Measurements from ENCODE around the gene ITPRID1.
"Not testable (repeated sequence)": the region's sequence is repeated elsewhere in the genome, so short reads cannot be mapped to it uniquely, and the experiment has no call there.

The ITPRID1 gene

GRCh38 chr7:31513790-31514189 is at the start of gene ITPRID1:
Gene ITPRID1, plus strand, starts transcription at chr7:31514090. Its CDS starts 38,935 bp downstream, at chr7:31553025.
- no peaks in the 10 kb centered on the region for H3K36me3 Mint-ChIP-seq (ENCODE audit: low read depth)
- no peaks in the 10 kb centered on the region for H3K4me1 Mint-ChIP-seq
- DNase-seq: no peak
- no peaks in the 10 kb centered on the region for H3K27me3 Mint-ChIP-seq
- no peak for ATAC-seq
- no peak within 1 kb of the TSS for H3K27ac Mint-ChIP-seq
- H3K4me3 Mint-ChIP-seq: no peak within 1 kb of the TSS
- peaks cover 14% of the 10 kb centered on the region for H3K9me3 Mint-ChIP-seq

- Mint-ChIP-seq H3K27ac (no peak overlapping the region), H3K27me3 (no peaks in the 10 kb centered on the region), H3K9me3 (peaks cover 7% of the 10 kb centered on the region), H3K4me3 (no peak overlapping the region), H3K36me3 (ENCODE audit: low read depth) (no peaks in the 10 kb centered on the region), H3K4me1 (no peaks in the 10 kb centered on the region)
- ATAC-seq (no peak), DNase-seq (no peak)
These were observed 49.3 kb upstream of the ITPRID1 start for GRCh38 chr7:31464601-31465000.

GRCh38 chr7:31465285-31465684 is 48.6 kb upstream of the ITPRID1 start:
- H3K36me3 Mint-ChIP-seq (ENCODE audit: low read depth): no peaks in the 10 kb centered on the region
- no peaks in the 10 kb centered on the region for H3K4me1 Mint-ChIP-seq
- no peak overlapping the region for H3K27ac Mint-ChIP-seq
- ATAC-seq: no peak
- no peaks in the 10 kb centered on the region for H3K27me3 Mint-ChIP-seq
- no peak overlapping the region for H3K4me3 Mint-ChIP-seq
- DNase-seq: no peak
- H3K9me3 Mint-ChIP-seq: peaks cover 7% of the 10 kb centered on the region

- ATAC-seq (no peak), DNase-seq (no peak)
- no peaks in the 10 kb centered on the region for H3K27me3 Mint-ChIP-seq
- H3K4me3 Mint-ChIP-seq: no peak overlapping the region
- H3K4me1 Mint-ChIP-seq: no peaks in the 10 kb centered on the region
- H3K9me3 Mint-ChIP-seq: peaks cover 7% of the 10 kb centered on the region
- no peaks in the 10 kb centered on the region for H3K36me3 Mint-ChIP-seq (ENCODE audit: low read depth)
- H3K27ac Mint-ChIP-seq: no peak overlapping the region
These were observed 47.9 kb upstream of the ITPRID1 start for GRCh38 chr7:31466036-31466435.

GRCh38 chr7:31470883-31471282 is 43.0 kb upstream of the ITPRID1 start:
- not testable (repeated sequence) for H3K9me3 Mint-ChIP-seq; H3K27me3 Mint-ChIP-seq; H3K27ac Mint-ChIP-seq; DNase-seq; H3K4me3 Mint-ChIP-seq; H3K4me1 Mint-ChIP-seq; H3K36me3 Mint-ChIP-seq (ENCODE audit: low read depth); ATAC-seq

- Mint-ChIP-seq H3K27ac (no peak overlapping the region), H3K4me1 (no peaks in the 10 kb centered on the region), H3K9me3 (peaks cover 7% of the 10 kb centered on the region), H3K4me3 (no peak overlapping the region), H3K36me3 (ENCODE audit: low read depth) (no peaks in the 10 kb centered on the region), H3K27me3 (no peaks in the 10 kb centered on the region)
- no peak for ATAC-seq
- DNase-seq: no peak
These were observed 38.5 kb upstream of the ITPRID1 start for GRCh38 chr7:31475368-31475767.

GRCh38 chr7:31476073-31476745 is 37.7 kb upstream of the ITPRID1 start:
- DNase-seq (no peak), ATAC-seq (no peak)
- H3K4me1 Mint-ChIP-seq: no peaks in the 10 kb centered on the region
- no peak overlapping the region for H3K27ac Mint-ChIP-seq
- H3K4me3 Mint-ChIP-seq: no peak overlapping the region
- no peaks in the 10 kb centered on the region for H3K27me3 Mint-ChIP-seq
- peaks cover 7% of the 10 kb centered on the region for H3K9me3 Mint-ChIP-seq
- H3K36me3 Mint-ChIP-seq (ENCODE audit: low read depth): no peaks in the 10 kb centered on the region

GRCh38 chr7:31476941-31477677 is 36.8 kb upstream of the ITPRID1 start:
- Mint-ChIP-seq H3K27me3 (no peaks in the 10 kb centered on the region), H3K4me3 (no peak overlapping the region), H3K4me1 (no peaks in the 10 kb centered on the region), H3K9me3 (peaks cover 7% of the 10 kb centered on the region), H3K36me3 (ENCODE audit: low read depth) (no peaks in the 10 kb centered on the region), H3K27ac (no peak overlapping the region)
- no peak for ATAC-seq
- DNase-seq: no peak

- Mint-ChIP-seq H3K4me3 (no peak overlapping the region), H3K9me3 (peaks cover 7% of the 10 kb centered on the region), H3K27ac (no peak overlapping the region), H3K4me1 (no peaks in the 10 kb centered on the region), H3K27me3 (no peaks in the 10 kb centered on the region), H3K36me3 (ENCODE audit: low read depth) (no peaks in the 10 kb centered on the region)
- DNase-seq (no peak), ATAC-seq (no peak)
These were observed 35.9 kb upstream of the ITPRID1 start for GRCh38 chr7:31478018-31478417.

GRCh38 chr7:31478721-31479120 is 35.2 kb upstream of the ITPRID1 start:
- no peak overlapping the region for H3K27ac Mint-ChIP-seq
- no peak overlapping the region for H3K4me3 Mint-ChIP-seq
- no peaks in the 10 kb centered on the region for H3K36me3 Mint-ChIP-seq (ENCODE audit: low read depth)
- H3K4me1 Mint-ChIP-seq: no peaks in the 10 kb centered on the region
- peaks cover 7% of the 10 kb centered on the region for H3K9me3 Mint-ChIP-seq
- ATAC-seq (no peak), DNase-seq (no peak)
- no peaks in the 10 kb centered on the region for H3K27me3 Mint-ChIP-seq

GRCh38 chr7:31487071-31487470 is 26.8 kb upstream of the ITPRID1 start:
- DNase-seq: no peak
- no peak for ATAC-seq
- no peaks in the 10 kb centered on the region for H3K27me3 Mint-ChIP-seq
- no peaks in the 10 kb centered on the region for H3K36me3 Mint-ChIP-seq (ENCODE audit: low read depth)
- H3K9me3 Mint-ChIP-seq: no peaks in the 10 kb centered on the region
- H3K27ac Mint-ChIP-seq: no peak overlapping the region
- no peak overlapping the region for H3K4me3 Mint-ChIP-seq
- H3K4me1 Mint-ChIP-seq: no peaks in the 10 kb centered on the region

- DNase-seq (no peak), ATAC-seq (no peak)
- H3K4me3 Mint-ChIP-seq: no peak overlapping the region
- H3K27ac Mint-ChIP-seq: no peak overlapping the region
- no peaks in the 10 kb centered on the region for H3K9me3 Mint-ChIP-seq
- no peaks in the 10 kb centered on the region for H3K36me3 Mint-ChIP-seq (ENCODE audit: low read depth)
- no peaks in the 10 kb centered on the region for H3K27me3 Mint-ChIP-seq
- H3K4me1 Mint-ChIP-seq: no peaks in the 10 kb centered on the region
These were observed 26.4 kb upstream of the ITPRID1 start for GRCh38 chr7:31487476-31487875.

- Mint-ChIP-seq H3K36me3 (ENCODE audit: low read depth) (no peaks in the 10 kb centered on the region), H3K9me3 (no peaks in the 10 kb centered on the region), H3K27ac (no peak overlapping the region), H3K4me3 (no peak overlapping the region), H3K4me1 (no peaks in the 10 kb centered on the region), H3K27me3 (no peaks in the 10 kb centered on the region)
- DNase-seq (peak; percentile 41), ATAC-seq (peak; percentile 68)
These were observed 25.2 kb upstream of the ITPRID1 start for GRCh38 chr7:31488562-31489203.

GRCh38 chr7:31490796-31491314 is 23.0 kb upstream of the ITPRID1 start:
- H3K36me3 Mint-ChIP-seq (ENCODE audit: low read depth): no peaks in the 10 kb centered on the region
- ATAC-seq: no peak
- no peak for DNase-seq
- H3K27ac Mint-ChIP-seq: no peak overlapping the region
- H3K27me3 Mint-ChIP-seq: no peaks in the 10 kb centered on the region
- H3K9me3 Mint-ChIP-seq: peaks cover 3% of the 10 kb centered on the region
- no peak overlapping the region for H3K4me3 Mint-ChIP-seq
- no peaks in the 10 kb centered on the region for H3K4me1 Mint-ChIP-seq

GRCh38 chr7:31492086-31492485 is 21.8 kb upstream of the ITPRID1 start:
- H3K4me3 Mint-ChIP-seq: no peak overlapping the region
- ATAC-seq (no peak), DNase-seq (no peak)
- H3K27me3 Mint-ChIP-seq: no peaks in the 10 kb centered on the region
- H3K9me3 Mint-ChIP-seq: peaks cover 3% of the 10 kb centered on the region
- H3K27ac Mint-ChIP-seq: no peak overlapping the region
- no peaks in the 10 kb centered on the region for H3K36me3 Mint-ChIP-seq (ENCODE audit: low read depth)
- H3K4me1 Mint-ChIP-seq: no peaks in the 10 kb centered on the region
